HG03064 (cell line): ENCODE measurements around the gene WDR43.

Experiments used
- ATAC-seq: cut with Tn5 transposase; IDR thresholded peaks from one replicate; pipeline ENCODE4 v1.9.1; 2021; ENCODE audit warnings: low read depth; ENCODE audit not compliant: unreplicated experiment

WDR43 gene, protein sequence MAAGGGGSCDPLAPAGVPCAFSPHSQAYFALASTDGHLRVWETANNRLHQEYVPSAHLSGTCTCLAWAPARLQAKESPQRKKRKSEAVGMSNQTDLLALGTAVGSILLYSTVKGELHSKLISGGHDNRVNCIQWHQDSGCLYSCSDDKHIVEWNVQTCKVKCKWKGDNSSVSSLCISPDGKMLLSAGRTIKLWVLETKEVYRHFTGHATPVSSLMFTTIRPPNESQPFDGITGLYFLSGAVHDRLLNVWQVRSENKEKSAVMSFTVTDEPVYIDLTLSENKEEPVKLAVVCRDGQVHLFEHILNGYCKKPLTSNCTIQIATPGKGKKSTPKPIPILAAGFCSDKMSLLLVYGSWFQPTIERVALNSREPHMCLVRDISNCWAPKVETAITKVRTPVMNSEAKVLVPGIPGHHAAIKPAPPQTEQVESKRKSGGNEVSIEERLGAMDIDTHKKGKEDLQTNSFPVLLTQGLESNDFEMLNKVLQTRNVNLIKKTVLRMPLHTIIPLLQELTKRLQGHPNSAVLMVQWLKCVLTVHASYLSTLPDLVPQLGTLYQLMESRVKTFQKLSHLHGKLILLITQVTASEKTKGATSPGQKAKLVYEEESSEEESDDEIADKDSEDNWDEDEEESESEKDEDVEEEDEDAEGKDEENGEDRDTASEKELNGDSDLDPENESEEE

DNA sequence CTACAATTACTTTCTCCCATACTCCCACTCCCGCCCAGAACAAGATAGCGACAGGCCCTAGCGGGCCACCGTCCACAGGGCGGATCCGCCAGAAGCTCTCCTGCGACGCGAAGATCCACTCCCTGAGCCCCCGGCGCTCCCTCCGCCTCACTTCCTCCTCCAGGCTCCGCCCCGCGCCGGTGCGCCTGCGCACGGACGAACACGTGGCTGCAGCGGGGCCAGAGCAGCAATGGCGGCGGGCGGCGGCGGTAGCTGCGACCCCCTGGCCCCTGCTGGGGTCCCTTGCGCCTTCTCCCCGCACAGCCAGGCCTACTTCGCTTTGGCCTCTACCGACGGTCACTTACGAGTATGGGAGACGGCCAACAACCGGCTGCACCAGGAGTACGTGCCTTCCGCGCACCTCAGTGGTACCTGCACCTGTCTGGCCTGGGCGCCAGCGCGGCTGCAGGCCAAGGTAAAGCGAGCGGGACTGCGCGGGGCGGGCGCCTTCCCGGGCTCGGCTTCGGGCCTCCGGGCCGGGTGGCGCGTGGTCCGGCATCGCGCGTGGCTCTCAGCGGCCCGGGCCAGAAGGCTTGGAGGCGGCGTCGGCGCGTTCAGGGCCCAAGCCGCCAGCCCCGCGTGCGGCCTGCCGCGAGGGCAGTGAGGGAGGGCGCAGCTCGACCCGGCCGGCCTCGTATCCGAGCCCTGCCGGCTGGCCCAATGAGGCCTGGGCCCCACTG lies at the start of gene WDR43:
Gene WDR43 (plus strand): TSS at position 198 of the 719 bp plus-strand sequence. CDS start 32 bp downstream, at position 230.
- peak; percentile 80 for ATAC-seq

DNA sequence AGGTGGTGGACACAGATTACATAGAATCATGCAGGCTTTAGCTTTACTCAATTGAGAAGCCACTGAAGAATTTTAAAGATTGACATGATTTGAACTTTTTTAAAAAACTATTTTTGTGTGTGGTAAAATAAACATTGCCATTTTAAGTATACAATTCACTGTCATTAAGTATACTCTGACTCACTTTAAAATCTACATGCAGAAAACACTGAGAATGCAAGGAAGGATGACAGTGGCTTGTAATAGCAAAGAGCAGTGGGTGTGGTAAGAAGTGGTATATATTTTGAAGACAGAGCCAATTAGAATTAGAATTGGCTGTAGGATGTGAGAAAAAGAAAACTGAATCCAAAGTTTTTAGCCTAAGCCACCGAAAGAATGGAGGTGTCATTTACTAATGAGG lies 39.3 kb upstream of the WDR43 start:
- ATAC-seq, result no peak

- ATAC-seq, result no peak
These were observed 38.5 kb upstream of the WDR43 start for GRCh38 chr2:28855977-28856376.

- no peak for ATAC-seq
These were observed 25.9 kb upstream of the WDR43 start for GRCh38 chr2:28868611-28869010.

- ATAC-seq, result peak; percentile 36
These were observed 24.8 kb upstream of the WDR43 start for GRCh38 chr2:28869494-28870145.

DNA sequence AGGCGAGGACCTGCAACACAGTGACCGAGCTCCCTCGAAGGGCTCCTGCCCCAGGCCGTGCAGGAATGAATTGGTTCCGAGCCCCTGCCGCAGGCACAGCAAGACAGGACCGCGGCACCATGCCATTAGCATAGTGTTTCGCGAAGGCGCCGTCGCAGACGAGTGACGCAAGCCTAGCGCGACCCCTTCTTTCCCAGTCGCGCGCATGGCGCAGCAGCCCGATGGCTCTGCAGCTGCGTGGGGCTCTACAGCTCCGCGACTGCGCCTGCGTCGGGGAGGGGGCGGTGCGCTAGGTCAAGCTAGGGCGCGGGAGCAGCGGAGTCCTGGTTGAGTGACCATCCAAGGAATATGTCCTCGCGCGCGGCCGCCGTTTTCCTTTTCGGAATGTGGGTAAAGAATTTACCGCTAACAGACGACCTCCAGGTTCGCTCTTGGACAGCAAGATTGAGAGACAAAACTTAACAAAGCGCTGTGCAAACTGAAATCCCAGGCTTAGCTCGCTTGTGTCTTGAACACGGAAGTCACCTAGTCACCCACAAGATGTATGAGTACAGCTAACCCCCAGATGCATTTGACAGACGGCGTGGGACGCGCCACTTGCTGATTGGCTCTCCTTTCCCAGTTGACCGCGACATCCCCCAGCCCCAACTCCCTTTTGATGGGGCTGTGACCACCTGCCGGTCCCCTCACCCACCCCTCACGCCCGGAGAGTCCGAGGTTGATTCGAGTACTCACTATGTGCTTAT lies 24.1 kb upstream of the WDR43 start, which contains the start of gene TRMT61B:
Gene TRMT61B (minus strand): TSS at position 164 of the 746 bp plus-strand sequence. CDS start 32 bp downstream, at position 132.
- peak; percentile 67 for ATAC-seq

GRCh38 chr2:28871620-28872019 lies 22.8 kb upstream of the WDR43 start:
- no peak for ATAC-seq

GRCh38 chr2:28880193-28880592 lies 14.3 kb upstream of the WDR43 start:
- ATAC-seq, result no peak

DNA sequence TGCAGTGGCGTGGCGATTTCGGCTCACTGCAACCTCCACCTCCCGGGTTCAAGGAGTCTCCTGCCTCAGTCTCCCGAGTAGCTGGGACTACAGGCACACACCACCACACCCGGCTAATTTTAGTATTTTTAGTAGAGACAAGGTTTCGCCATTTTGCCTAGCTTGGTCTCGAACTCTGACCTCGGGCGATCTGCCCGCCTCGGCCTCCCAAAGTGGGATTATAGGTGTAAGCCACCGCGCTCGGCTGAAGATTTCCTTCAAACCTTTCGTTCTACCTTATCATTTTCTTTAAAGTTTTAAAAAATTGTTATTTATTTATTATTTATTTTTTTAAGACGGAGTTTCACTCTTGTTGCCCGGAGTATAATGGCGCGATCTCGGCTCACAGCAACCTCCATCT lies 979 bp upstream of the WDR43 start:
- ATAC-seq, result no peak

GRCh38 chr2:28895189-28895893 lies 874 bp downstream of the WDR43 start:
- ATAC-seq, result peak; percentile 19

DNA sequence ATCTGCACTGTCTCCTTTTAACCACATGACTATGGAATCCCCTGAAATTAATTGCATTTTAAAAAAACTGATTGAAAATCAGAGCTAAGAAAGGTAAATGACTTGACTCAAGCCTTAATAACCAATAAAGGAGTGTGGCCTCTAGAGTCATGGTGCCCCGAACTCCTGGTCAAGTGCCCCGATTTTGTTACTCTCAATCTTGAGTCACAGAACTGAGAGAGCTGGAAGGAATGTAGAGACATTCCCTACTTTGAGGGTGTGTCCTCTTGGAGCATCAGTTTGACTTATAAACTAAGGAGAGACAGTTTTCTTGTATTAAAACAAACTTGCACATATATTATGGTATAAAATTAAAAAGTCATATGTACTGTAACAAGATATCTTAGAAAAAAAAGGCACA lies 2.4 kb downstream of the WDR43 start:
- no peak for ATAC-seq

- no peak for ATAC-seq
These were observed 3.6 kb downstream of the WDR43 start for GRCh38 chr2:28898048-28898447.

- no peak for ATAC-seq
These were observed 6.7 kb downstream of the WDR43 start for GRCh38 chr2:28901202-28901601.

- no peak for ATAC-seq
These were observed 7.4 kb downstream of the WDR43 start for GRCh38 chr2:28901841-28902240.

DNA sequence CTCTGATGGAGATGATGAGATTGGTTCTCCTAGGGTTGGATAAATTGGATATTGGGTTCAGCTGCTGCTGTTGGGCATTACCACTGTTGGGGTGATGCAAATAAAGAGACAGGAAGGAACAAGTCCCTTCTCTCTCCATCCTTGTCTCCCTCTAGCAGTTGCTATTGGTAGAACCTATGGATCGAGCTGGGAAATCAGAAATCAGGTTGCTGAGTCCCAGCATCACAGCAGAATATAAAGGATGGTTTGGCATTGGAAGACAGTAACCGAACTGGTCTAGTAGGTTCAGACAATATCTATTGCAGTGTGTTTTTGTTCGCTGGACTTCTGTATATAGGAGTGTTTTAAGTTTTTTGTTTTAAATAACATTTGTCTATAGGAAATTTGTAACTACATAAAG lies 8.1 kb downstream of the WDR43 start:
- no peak for ATAC-seq

DNA sequence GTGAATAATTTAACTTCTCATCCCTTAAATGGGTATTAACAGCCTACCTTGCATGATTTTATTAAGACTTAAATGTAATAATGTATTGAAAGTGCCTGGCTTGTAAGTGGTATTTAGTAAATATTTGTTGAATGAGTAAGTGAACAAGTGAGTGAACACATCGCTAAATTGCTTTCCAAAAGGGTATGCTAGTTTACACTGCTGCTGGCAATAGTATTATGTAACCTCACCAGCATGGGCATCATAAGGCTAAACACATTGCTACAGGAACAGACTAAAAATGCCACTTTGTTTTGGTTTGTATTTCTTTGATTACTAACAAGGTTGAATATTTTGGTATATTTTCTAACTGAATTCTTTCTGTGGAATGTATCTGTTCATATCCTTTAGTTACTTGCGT lies 9.8 kb downstream of the WDR43 start:
- no peak for ATAC-seq

GRCh38 chr2:28904802-28905457 lies 10.5 kb downstream of the WDR43 start:
- ATAC-seq, result no peak

DNA sequence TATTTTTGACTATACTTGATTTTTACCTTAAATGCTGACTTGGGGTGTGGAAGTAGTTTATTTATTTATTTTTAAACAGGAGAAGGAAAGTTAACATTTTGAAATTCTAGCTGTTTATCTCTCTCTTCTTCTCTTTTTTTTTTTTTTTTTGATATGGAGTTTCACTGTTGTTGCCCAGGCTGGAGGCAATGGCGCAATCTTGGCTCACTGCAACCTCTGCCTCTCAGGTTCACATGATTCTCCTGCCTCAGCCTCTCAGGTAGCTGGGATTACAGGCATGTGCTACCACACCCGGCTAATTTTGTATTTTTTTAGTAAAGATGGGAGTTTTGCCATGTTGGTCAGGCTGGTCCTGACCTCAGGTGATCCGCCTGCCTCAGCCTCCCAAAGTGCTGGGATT lies 11.1 kb downstream of the WDR43 start:
- no peak for ATAC-seq

GRCh38 chr2:28906376-28906775 lies 11.9 kb downstream of the WDR43 start:
- no peak for ATAC-seq
